ENCODE results near the gene LRTM2.

Gene LRTM2

GRCh38 chr12:1881301-1881700 is 60.9 kb downstream of the LRTM2 start:
- H3K4me3 ChIP-seq (ENCODE audit: low read length in 2 of 2) = no peak overlapping the region
- H3K27me3 ChIP-seq (ENCODE audit: control insufficient read depth in 1 of 2, insufficient read depth in 2 of 2, low read length in 2 of 2) = peaks cover 2% of the 10 kb centered on the region in 2 donors
- no peaks in the 10 kb centered on the region for H3K9me3 ChIP-seq (ENCODE audit: control insufficient read depth in 2 of 2, low read length in 2 of 2)
- H3K36me3 ChIP-seq (ENCODE audit: control insufficient read depth in 2 of 2, insufficient read depth in 2 of 2, low read length in 2 of 2) = no peaks in the 10 kb centered on the region
- no peaks in the 10 kb centered on the region for H3K4me1 ChIP-seq (ENCODE audit: control insufficient read depth, insufficient read depth, low read length)
- no peak overlapping the region for H3K27ac ChIP-seq (ENCODE audit: low read length)
- no peak overlapping the region for H3K9ac ChIP-seq (ENCODE audit: low read length in 2 of 2)

GRCh38 chr12:1881936-1882335 is 61.6 kb downstream of the LRTM2 start:
- no peak overlapping the region for H3K9ac ChIP-seq (ENCODE audit: low read length in 2 of 2)
- no peak overlapping the region for H3K4me3 ChIP-seq (ENCODE audit: low read length in 2 of 2)
- no peak overlapping the region for H3K27ac ChIP-seq (ENCODE audit: low read length)
- peaks cover 0 to 2% of the 10 kb centered on the region in 2 donors for H3K27me3 ChIP-seq (ENCODE audit: control insufficient read depth in 1 of 2, insufficient read depth in 2 of 2, low read length in 2 of 2)
- H3K4me1 ChIP-seq (ENCODE audit: control insufficient read depth, insufficient read depth, low read length) = no peaks in the 10 kb centered on the region
- H3K9me3 ChIP-seq (ENCODE audit: control insufficient read depth in 2 of 2, low read length in 2 of 2) = no peaks in the 10 kb centered on the region
- no peaks in the 10 kb centered on the region for H3K36me3 ChIP-seq (ENCODE audit: control insufficient read depth in 2 of 2, insufficient read depth in 2 of 2, low read length in 2 of 2)

DNA sequence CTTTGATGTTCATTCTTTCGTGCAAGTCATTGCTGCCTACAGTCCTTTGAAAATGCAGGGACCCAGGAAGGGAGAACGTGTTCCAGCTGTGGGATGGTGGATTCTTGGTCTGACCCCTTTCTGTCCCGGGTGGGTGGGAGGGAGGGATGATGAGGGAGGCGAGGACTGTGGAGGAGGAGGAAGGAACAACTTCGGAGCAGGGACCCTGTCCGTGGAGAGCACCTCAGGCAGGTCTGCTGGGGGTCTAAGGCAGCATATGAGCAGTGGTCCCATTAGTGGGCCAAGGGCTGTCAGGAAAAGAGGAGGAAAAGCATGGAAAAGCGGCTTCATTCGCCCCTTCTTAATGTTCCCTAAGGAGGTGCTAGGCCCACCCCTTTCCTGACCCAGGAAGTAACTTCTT is 62.0 kb downstream of the LRTM2 start:
- H3K9ac ChIP-seq (ENCODE audit: low read length in 2 of 2) = no peak overlapping the region
- H3K4me3 ChIP-seq (ENCODE audit: low read length in 2 of 2) = no peak overlapping the region
- H3K36me3 ChIP-seq (ENCODE audit: control insufficient read depth in 2 of 2, insufficient read depth in 2 of 2, low read length in 2 of 2) = no peaks in the 10 kb centered on the region
- no peaks in the 10 kb centered on the region for H3K9me3 ChIP-seq (ENCODE audit: control insufficient read depth in 2 of 2, low read length in 2 of 2)
- peaks cover 0 to 2% of the 10 kb centered on the region in 2 donors for H3K27me3 ChIP-seq (ENCODE audit: control insufficient read depth in 1 of 2, insufficient read depth in 2 of 2, low read length in 2 of 2)
- no peaks in the 10 kb centered on the region for H3K4me1 ChIP-seq (ENCODE audit: control insufficient read depth, insufficient read depth, low read length)
- no peak overlapping the region for H3K27ac ChIP-seq (ENCODE audit: low read length)

DNA sequence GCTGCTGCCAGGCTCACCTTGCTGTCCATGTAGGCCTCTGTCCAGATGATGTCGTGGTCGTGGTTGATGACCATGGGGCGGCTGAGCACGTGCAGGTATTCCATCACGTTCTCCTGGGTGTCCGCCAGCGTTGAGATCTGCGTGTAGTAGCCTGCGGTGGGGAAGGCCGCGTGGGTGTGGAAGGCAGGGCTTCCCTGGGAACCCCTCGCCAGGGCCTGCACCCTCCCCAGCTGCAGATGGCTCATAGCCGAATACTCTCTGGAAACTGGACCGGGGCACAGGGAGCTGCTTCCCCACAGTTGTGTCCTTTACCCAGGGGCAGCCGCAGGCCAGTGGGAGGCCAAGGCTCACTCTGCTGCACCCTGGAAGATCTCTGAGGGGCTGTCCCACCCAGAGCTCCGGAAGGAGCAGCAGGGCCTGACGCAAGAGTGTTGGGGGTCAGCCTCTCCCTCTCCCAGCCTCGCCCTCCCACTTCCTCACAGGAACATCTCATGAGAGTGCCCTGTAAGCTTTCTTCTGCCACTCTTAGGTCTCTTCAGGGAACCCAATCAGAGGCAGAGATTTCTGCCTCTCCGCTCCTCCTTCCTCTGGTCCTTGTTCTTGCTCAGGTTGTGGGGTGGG is 62.6 kb downstream of the LRTM2 start:
- Histone ChIP-seq H3K4me3 (ENCODE audit: low read length in 2 of 2) (no peak overlapping the region), H3K27me3 (ENCODE audit: control insufficient read depth in 1 of 2, insufficient read depth in 2 of 2, low read length in 2 of 2) (peaks cover 0 to 2% of the 10 kb centered on the region in 2 donors), H3K9ac (ENCODE audit: low read length in 2 of 2) (no peak overlapping the region), H3K4me1 (ENCODE audit: control insufficient read depth, insufficient read depth, low read length) (no peaks in the 10 kb centered on the region), H3K27ac (ENCODE audit: low read length) (no peak overlapping the region), H3K9me3 (ENCODE audit: control insufficient read depth in 2 of 2, low read length in 2 of 2) (no peaks in the 10 kb centered on the region), H3K36me3 (ENCODE audit: control insufficient read depth in 2 of 2, insufficient read depth in 2 of 2, low read length in 2 of 2) (no peaks in the 10 kb centered on the region)

GRCh38 chr12:1883513-1883912 is 63.1 kb downstream of the LRTM2 start:
- H3K9ac ChIP-seq (ENCODE audit: low read length in 2 of 2) = no peak overlapping the region
- H3K27ac ChIP-seq (ENCODE audit: low read length) = no peak overlapping the region
- no peaks in the 10 kb centered on the region for H3K9me3 ChIP-seq (ENCODE audit: control insufficient read depth in 2 of 2, low read length in 2 of 2)
- H3K27me3 ChIP-seq (ENCODE audit: control insufficient read depth in 1 of 2, insufficient read depth in 2 of 2, low read length in 2 of 2) = peaks cover 0 to 2% of the 10 kb centered on the region in 2 donors
- no peak overlapping the region for H3K4me3 ChIP-seq (ENCODE audit: low read length in 2 of 2)
- H3K36me3 ChIP-seq (ENCODE audit: control insufficient read depth in 2 of 2, insufficient read depth in 2 of 2, low read length in 2 of 2) = no peaks in the 10 kb centered on the region
- no peaks in the 10 kb centered on the region for H3K4me1 ChIP-seq (ENCODE audit: control insufficient read depth, insufficient read depth, low read length)

DNA sequence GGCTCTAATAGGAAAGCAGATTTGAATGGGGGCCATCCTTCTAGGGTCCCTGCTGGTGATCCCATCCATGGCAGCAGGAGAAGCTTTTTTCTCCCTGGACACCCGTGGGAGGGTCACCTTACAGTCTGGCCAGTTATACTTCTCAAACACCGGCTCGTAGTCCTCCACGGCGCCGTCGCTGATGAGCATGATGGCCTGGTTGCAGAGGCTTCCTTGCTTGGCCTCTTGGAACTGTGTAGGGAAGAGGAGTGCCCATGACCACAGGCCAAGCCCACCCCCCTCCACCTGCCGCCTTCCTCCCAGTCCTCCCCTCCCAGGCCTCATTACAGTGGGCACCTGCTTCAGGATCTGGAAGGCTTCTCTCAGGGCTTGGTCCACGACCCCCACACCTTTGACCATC is 64.3 kb downstream of the LRTM2 start:
- Histone ChIP-seq H3K27me3 (ENCODE audit: control insufficient read depth in 1 of 2, insufficient read depth in 2 of 2, low read length in 2 of 2) (peaks cover 0 to 2% of the 10 kb centered on the region in 2 donors), H3K9me3 (ENCODE audit: control insufficient read depth in 2 of 2, low read length in 2 of 2) (no peaks in the 10 kb centered on the region), H3K9ac (ENCODE audit: low read length in 2 of 2) (no peak overlapping the region), H3K4me1 (ENCODE audit: control insufficient read depth, insufficient read depth, low read length) (no peaks in the 10 kb centered on the region), H3K36me3 (ENCODE audit: control insufficient read depth in 2 of 2, insufficient read depth in 2 of 2, low read length in 2 of 2) (no peaks in the 10 kb centered on the region), H3K4me3 (ENCODE audit: low read length in 2 of 2) (no peak overlapping the region), H3K27ac (ENCODE audit: low read length) (no peak overlapping the region)

DNA sequence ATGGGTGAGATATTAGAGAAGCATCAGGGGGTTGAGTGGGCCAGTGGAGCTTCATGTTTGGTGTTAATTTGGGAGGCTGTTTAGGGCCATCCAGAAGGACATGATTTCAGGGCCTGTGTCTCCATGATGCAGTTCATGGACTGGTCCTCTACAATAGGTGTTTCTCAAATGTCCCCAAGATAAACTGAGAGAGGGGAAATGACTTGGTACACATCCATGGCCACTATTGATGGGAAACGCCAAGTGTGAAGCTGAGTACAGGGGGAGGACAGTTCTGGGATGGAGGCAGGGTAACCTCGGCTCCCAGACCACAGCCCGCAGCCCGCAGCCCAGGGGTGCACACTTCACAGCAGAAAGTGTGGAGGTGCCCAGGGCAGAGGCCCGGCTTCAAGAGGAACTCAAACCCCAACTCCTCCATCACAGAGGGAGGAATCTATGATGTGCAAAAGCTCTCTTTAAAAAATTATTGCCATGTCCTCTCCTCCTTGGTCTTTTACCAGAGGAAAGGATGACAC is 64.8 kb downstream of the LRTM2 start:
- Histone ChIP-seq H3K9me3 (ENCODE audit: control insufficient read depth in 2 of 2, low read length in 2 of 2) (no peaks in the 10 kb centered on the region), H3K36me3 (ENCODE audit: control insufficient read depth in 2 of 2, insufficient read depth in 2 of 2, low read length in 2 of 2) (no peaks in the 10 kb centered on the region), H3K27ac (ENCODE audit: low read length) (no peak overlapping the region), H3K9ac (ENCODE audit: low read length in 2 of 2) (no peak overlapping the region), H3K27me3 (ENCODE audit: control insufficient read depth in 1 of 2, insufficient read depth in 2 of 2, low read length in 2 of 2) (peaks cover 0 to 2% of the 10 kb centered on the region in 2 donors), H3K4me1 (ENCODE audit: control insufficient read depth, insufficient read depth, low read length) (no peaks in the 10 kb centered on the region), H3K4me3 (ENCODE audit: low read length in 2 of 2) (no peak overlapping the region)

- Histone ChIP-seq H3K9ac (ENCODE audit: low read length in 2 of 2) (no peak overlapping the region), H3K4me3 (ENCODE audit: low read length in 2 of 2) (no peak overlapping the region), H3K27me3 (ENCODE audit: control insufficient read depth in 1 of 2, insufficient read depth in 2 of 2, low read length in 2 of 2) (peaks cover 0 to 2% of the 10 kb centered on the region in 2 donors), H3K36me3 (ENCODE audit: control insufficient read depth in 2 of 2, insufficient read depth in 2 of 2, low read length in 2 of 2) (no peaks in the 10 kb centered on the region), H3K4me1 (ENCODE audit: control insufficient read depth, insufficient read depth, low read length) (no peaks in the 10 kb centered on the region), H3K27ac (ENCODE audit: low read length) (no peak overlapping the region), H3K9me3 (ENCODE audit: control insufficient read depth in 2 of 2, low read length in 2 of 2) (no peaks in the 10 kb centered on the region)
Observed at GRCh38 chr12:1885599-1886245, 65.4 kb downstream of the LRTM2 start.

All from stomach smooth muscle (tissue), 2 donors.